Suprapubic skin (tissue), 3 donors: Measurements from ENCODE around the gene MYH14.

Experiments used
- CTCF ChIP-seq, 2 donors: fragments of 200-600 bp in 1 of 2; fragments of 450-650 bp in 1 of 2; sonication (generic) in 1 of 2; IDR thresholded peaks; one replicate each; pipeline ENCODE4 v1.5.1; 2016 to 2019; ENCODE audit warnings: antibody characterized with exemption in 2 of 2, mild to moderate bottlenecking in 1 of 2, moderate library complexity in 1 of 2
- POLR2AphosphoS5 ChIP-seq, 3 donors: sonication (generic); formaldehyde crosslinking; IDR thresholded peaks; one replicate each; pipeline ENCODE4 v1.6.1; 2017; ENCODE audit warnings: antibody characterized with exemption in 3 of 3

GRCh38 chr19:50329146-50329925 lies 125.9 kb downstream of the MYH14 start, which contains the start of gene KCNC3:
- TF ChIP-seq CTCF (IDR thresholded peaks at IDR 0.05) (no peak), POLR2AphosphoS5 (IDR thresholded peaks at IDR 0.05) (no peak)
